CD4-positive, alpha-beta T cell treated with Interleukin-6 for 4 hours (primary cell): ENCODE data around the gene SPATS2L.

Experiments used
- DNase-seq: peaks from one replicate; pipeline ENCODE4 v3.0.0-alpha.2; 2020; ENCODE audit warnings: mixed read lengths

SPATS2L gene

DNA sequence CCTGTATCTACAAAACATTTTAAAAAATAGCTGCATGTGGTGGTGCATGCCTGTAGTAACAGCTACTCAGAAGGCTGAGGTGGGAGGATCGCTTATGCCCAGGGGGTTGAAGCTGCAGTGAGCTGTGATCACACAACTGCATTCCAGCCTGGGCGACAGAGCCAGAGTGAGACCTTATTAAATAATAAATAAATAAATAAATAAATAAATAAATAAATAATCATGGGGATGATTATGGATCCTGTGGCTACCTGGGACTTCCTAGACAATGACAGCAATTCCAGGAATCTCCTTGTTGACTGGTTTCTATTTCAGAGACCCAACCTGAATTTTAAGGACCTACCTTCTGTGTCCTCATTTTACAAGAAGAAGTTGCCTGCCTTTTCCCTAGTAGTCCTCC, 111.9 kb downstream of the SPATS2L start:
- no peak for DNase-seq

GRCh38 chr2:200419325-200419724, 112.8 kb downstream of the SPATS2L start:
- no peak for DNase-seq

GRCh38 chr2:200421270-200421669, 114.8 kb downstream of the SPATS2L start:
- DNase-seq = no peak

DNA sequence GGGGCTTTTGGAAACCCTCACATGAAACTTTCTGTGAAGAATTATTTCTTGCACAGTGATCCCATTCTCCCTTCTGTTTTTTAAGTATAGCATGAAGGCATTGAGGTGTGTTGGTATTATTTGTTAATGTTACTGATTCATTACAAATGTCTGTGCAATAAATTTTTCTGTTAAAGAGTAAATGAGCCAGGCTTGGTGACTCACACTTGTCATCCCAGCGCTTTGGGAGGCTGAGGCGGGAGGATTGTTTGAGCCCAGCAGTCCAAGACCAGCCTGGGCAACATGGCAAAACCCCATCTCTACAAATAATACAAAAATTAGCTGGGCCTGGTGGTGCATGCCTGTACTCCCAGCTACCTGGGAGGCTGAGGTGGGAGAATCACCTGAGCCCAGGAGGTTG, 115.6 kb downstream of the SPATS2L start:
- DNase-seq = no peak

- DNase-seq = no peak
Measured at GRCh38 chr2:200422532-200423261, 116.2 kb downstream of the SPATS2L start.

DNA sequence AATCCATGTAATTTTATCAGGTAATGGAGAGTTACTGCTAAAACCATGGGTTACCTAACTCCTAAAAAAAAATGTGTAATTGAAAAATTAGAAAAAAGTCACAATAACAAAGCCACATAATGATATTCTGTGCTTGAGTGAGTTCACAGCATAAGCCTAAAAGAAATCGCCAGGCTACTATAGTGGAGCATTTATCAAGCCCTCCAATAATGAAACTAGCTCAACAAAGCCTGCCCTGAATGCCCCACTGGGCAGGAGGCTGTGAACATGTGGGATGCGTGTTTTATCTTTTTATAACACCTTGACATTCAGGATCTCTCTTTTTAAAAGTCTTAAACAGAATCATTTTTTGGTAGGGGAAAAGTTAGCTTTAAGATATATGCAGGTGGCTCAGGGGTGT, 117.0 kb downstream of the SPATS2L start:
- no peak for DNase-seq

- no peak for DNase-seq
Measured at GRCh38 chr2:200425026-200425821, 118.7 kb downstream of the SPATS2L start.

- no peak for DNase-seq
Measured at GRCh38 chr2:200426754-200427153, 120.3 kb downstream of the SPATS2L start.

DNA sequence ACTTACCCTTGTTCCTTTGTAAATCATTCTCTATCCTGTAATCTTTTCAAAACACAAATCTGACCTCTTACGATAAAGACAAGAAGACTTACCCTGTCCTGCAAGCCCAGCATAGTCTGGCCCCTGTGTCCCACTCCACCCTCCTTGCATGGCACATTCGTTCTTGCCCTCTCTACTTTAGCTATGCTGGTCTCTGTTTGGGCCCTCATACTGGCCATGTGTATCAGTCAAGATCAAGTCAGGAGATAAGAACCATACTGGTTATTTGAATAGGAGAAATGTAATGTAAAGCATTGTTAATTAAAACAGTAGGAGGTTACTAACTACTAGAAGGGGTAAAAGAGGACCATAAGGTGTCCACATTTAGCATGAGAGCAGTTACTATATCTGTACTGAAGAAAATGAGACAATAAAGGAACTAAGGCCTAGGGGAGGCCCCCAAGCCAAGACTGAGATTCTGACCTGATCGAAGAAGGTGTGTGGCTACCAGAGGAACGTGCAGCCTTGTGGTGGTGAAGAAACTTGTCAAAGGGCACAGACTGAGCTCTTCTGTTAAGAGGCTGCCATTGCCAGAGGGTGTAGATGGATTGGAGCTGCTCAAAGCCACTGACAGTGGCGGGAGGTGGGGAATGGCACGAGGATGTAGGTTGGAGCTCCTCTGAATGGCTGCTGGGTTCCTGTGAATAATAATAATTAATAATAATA, 122.6 kb downstream of the SPATS2L start:
- DNase-seq = no peak

- no peak for DNase-seq
Measured at GRCh38 chr2:200430017-200430416, 123.5 kb downstream of the SPATS2L start.

DNA sequence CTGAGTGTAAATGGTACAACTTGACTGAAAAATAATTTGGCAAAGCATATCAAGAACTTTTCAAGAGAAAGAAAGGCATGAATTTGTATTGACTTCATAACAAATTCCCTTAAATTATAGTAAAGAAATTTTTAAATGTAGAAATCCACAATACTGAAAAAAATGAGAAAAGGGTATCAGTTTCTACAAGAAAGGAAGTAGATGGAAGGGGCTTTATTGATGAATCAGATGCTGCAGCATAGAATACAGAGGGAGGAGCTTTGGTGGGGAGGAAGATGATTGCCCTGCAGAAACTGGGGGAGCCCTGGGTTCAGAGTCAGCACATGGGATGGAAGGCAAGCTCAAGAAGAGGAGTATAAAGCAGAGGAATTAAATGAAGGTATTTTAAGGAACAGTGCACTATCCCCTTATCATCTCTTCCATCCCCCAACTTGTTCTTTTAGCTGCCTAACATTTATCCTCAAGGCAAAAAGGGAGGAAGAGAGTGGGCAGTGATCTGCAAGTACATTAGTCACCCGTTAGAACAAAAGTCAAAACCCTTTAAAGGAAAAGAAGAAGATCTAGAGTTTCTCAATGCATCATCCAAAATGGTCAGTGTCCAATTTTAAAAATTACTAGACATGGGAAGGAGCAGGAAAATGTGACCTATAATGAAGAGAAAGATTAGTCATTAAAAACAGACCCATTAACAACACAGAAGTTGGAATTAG, 125.7 kb downstream of the SPATS2L start:
- DNase-seq = no peak

GRCh38 chr2:200435379-200435778, 128.9 kb downstream of the SPATS2L start:
- no peak for DNase-seq

DNA sequence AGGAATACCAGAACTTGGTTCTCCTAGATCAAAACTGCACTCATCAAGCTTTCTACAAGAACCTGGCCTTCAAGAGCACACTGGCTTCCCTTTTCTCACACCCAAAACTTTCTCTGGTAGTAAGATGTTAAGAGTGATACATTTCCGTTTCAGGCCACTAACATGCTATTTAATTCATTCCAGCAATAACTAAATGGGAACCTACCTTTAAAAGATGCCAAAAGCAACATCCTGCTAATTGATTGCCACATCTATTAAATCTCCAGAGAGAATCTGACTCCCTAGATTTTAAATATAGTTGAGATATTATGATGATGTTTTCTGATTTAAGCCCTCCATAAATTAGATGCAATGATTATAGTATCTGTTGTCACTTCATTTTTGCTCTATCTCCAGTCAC, 131.8 kb downstream of the SPATS2L start:
- no peak for DNase-seq

GRCh38 chr2:200438846-200439245, 132.4 kb downstream of the SPATS2L start:
- DNase-seq = no peak

- no peak for DNase-seq
Measured at GRCh38 chr2:200439981-200440380, 133.5 kb downstream of the SPATS2L start.

DNA sequence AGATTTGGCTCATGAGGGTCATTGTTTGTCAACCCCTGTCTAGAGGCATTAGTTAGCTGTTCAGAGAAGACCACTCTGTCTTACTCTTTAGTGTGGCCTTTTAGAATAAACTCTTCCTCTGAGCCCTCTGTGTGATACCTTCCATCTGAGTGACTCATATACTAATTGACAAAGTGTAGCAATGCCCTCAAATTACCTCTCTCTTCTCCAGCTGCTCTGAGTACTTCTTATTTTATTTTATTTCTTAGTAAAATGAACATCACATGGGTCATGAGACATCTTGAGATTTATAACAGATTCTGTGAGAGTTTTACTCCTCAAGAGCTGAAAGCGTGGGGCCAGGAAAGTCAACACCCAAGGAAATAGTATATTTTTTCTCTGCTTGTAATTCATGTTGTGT, 136.0 kb downstream of the SPATS2L start:
- no peak for DNase-seq

GRCh38 chr2:200443376-200443775, 136.9 kb downstream of the SPATS2L start:
- no peak for DNase-seq

DNA sequence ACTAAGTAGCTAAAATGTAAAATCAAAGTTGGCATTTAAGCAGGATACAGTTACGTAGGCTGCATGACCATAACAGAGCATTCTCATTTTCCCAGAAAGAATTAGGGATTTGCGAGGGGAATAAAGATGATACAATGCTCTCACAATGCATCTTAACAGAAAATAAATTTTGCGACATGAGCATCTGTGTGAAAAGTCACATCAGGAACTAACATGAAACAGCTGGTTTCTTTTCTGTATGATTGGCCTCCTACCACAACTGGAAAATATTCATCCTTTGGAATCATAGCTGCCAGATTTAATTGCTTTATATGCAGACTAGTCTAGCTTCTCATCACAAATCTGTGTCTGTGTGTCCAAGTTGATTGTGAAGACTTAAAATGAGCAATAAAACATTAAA, 137.4 kb downstream of the SPATS2L start:
- no peak for DNase-seq

DNA sequence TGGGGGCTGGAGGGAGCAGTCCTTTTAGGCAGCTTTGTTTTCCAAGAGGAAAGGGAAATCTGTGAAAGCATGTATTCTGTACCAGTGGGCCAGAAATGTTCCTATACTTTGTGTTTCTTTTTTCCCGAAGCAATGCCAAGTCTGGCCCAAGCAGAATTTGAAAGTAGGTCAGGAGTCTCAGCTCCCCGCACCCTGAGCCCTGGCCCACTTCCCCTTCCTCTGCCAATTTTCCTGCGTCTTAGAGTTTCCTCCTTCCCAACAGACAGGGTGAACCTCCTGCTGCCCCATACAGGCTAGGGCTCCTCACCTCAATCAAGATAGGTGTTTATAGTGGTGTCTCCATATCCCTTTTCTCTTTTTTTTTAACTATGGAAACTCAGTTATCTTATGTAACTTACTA, 138.0 kb downstream of the SPATS2L start:
- no peak for DNase-seq

DNA sequence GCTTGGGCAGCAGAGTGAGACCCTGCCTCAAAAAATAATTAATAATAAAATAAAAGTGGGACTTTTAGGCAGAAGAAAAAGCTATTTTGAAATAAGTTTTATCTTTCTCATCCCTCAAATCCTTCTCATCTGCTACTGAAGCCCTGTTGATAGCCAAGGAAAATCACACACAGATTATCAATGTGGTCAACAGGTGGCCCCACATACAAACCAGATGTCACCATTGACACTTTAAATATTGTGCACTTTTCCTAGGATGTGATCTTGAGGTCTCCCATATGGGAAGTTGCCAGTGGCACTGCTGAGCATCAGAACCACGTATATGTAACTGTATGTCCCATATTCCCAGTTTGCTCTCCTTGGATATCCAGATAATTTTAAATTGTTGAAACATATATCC, 138.8 kb downstream of the SPATS2L start:
- no peak for DNase-seq

GRCh38 chr2:200446612-200447011, 140.1 kb downstream of the SPATS2L start:
- DNase-seq = no peak

- no peak for DNase-seq
Measured at GRCh38 chr2:200447139-200447855, 140.8 kb downstream of the SPATS2L start.
